LNCaP clone FGC (cell line): Measurements from ENCODE around the gene NCBP3.

Experiments
- DNase-seq: peaks from one replicate; pipeline ENCODE4 v3.0.0-alpha.2; 2011; ENCODE audit warnings: low read depth
- H3K4me3 ChIP-seq: 2 replicates; pipeline ENCODE4 v1.5.1; 2011; ENCODE audit warnings: mild to moderate bottlenecking, low read depth, low read length, control low read depth
- CTCF ChIP-seq: IDR thresholded peaks from 2 replicates; pipeline ENCODE4 v1.5.1; 2012; ENCODE audit warnings: mild to moderate bottlenecking; ENCODE audit not compliant: control insufficient read depth, insufficient read depth; ENCODE audit errors: extremely low read depth

Gene NCBP3

DNA sequence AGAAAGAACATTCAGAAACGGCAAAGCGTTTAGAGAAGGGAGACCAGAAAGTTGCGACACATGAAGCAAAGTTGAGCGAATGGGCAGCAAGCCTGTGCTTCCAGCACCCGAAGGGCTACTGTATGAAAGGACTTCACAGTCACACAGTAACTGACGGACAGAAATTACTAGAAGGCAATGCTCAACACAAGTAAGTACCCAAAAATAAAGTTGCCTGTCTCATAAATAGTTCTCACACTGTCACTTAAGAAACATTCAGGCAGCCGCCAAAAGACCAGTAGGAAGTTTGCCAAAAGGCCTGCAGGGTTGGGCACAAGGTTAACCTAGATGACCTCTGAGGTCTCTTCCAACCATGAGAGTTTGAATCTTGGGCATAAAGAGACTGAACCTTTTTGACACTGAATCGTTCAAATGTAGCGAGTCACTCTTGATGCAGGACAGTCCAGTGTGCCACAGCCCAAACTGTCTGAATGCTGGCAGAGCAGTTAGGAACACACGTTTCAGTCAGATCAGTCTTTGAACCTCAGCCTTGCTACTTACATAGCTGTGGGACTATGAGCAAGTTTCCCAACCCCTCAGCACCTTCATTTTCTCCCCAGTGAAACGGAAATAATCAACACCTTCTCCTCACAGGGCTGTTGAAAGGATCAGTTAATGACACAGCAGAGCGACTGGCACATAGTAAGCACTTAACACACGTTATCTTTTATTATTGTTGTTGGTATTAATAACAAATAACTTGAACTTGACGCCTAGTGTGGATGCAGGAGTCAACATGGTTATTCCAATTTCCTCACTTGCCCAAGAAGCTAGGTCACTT lies 10.4 kb downstream of the NCBP3 start:
- no peak for TF ChIP-seq CTCF
- no peak for DNase-seq
- no peak overlapping the region for H3K4me3 ChIP-seq

DNA sequence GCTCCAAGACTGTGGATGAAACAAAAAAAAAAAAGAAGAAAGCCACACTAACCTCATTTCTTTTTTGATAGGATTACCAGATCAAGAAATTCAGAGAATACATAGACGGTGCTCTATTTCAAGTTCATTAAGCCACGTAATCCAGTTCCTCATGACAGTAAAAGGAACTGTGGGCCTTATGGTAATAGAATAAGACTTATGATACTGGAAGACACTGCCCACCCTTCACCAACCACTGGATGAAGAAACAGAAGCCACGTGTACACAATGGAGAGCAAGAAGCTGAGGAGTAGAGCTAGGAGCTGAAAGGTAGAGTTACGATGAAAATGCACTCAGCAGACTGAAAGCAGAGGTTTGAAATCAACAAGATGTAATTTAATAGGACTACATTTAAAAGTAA lies 11.2 kb downstream of the NCBP3 start:
- H3K4me3 ChIP-seq, result no peak overlapping the region
- no peak for DNase-seq
- TF ChIP-seq CTCF, result no peak

DNA sequence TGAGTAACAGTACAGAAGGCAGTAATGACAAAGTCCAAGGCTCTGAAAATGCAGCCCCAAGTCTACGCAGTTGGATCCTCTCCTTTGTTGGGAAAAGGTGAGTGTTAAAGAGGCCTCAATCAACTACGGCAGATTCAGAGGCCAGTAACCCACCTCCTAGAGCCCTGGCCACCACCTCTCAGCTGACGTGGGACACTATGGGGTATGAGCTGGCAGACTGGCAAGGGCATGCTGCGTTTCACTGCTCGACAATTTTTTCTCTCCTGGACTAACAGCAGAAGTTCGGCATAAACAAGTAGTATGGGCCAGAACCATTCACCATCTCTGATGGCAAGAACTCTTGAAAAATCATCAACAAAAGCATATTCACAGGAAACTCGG lies 17.2 kb downstream of the NCBP3 start:
- H3K4me3 ChIP-seq, result no peak overlapping the region
- no peak for TF ChIP-seq CTCF

DNA sequence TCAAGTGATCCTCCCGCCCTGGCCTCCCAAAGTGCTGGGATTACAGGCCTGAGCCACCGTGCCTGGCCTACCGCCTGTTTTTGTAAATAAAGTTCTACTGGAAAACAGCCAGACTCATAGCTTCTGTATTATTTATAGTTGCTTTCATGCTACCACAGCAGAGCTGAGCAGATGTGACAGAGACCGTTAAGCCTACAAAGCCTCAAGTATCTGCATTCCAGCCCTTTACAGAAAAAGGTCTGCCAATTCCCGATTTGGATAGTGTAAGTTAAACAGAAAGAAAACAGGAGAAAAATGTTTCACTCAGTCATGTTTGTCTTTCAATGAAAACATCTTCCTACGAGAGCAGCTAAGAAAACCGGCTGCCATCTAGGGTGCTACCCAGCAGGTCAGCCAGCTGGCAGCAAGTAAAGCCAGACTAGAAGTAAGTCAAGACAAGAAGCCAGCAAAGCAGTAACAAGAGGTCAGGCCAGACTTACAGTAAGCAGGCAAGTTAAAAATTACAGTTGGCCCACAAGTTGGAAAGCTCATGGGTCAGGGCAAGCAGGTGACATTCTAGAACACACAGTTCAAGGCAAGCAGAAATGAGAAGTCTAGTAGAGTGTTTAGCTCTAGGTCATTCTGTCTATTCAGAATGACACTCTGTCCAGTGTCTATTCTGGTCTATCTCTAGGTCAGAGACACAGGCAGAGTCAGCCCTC lies 17.7 kb downstream of the NCBP3 start:
- peak; percentile 37 for DNase-seq
- no peak for TF ChIP-seq CTCF
- H3K4me3 ChIP-seq, result no peak overlapping the region

More for the DNA sequence above, 17.2 kb downstream of the NCBP3 start:
- DNase-seq, result no peak

DNA sequence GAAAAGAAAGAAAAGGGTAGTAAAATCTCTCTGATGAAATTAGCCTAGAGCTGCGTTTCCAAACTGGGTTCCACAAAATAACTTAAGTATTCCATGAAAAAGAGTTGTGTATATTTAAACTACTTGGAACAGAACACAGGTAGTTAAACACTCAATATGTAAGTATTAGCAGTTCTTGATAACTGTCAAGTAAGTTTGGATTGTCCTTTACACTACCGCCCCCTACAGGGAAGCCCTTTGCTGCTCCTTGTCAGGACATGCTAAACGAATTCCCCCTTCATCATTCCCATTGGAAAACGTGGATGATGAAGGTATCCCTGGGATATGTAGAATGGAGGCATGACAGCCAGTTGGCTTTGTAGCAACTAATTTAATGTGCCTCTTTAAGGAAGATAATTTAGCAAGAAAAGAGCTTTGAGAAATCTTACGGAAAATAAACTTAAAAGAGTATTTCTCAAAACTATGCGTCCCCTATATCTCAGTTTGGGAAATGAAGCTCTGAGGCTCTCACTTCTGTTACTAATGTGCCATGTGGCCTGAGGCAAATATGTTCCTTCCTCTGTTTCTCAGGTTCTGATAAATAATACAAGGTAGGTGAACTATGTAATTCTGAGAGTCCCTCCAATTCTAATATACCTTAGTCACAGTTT lies 18.8 kb downstream of the NCBP3 start:
- no peak overlapping the region for H3K4me3 ChIP-seq
- DNase-seq, result no peak
- TF ChIP-seq CTCF, result peak; percentile 46

DNA sequence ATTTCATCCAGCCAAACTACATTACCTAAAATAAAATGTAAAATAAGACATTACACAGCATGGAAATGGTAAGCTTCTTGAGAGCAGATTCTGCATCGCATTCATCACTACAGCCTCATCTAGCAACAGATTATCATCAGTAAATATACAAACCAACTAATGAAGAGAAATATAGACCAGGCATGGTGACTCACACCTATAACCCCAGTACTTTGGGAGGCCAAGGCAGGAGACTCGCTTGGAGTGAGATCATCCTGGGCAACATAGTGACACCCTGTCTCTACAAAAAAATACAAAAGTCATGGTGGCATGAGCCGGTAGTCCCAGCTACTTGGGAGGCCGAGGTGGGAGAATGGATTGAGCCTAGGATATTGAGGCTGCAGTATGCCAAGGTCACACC lies 19.9 kb downstream of the NCBP3 start:
- DNase-seq, result no peak
- no peak for TF ChIP-seq CTCF
- no peak overlapping the region for H3K4me3 ChIP-seq
